ENCODE results near the gene NSUN2.

Gene NSUN2

DNA sequence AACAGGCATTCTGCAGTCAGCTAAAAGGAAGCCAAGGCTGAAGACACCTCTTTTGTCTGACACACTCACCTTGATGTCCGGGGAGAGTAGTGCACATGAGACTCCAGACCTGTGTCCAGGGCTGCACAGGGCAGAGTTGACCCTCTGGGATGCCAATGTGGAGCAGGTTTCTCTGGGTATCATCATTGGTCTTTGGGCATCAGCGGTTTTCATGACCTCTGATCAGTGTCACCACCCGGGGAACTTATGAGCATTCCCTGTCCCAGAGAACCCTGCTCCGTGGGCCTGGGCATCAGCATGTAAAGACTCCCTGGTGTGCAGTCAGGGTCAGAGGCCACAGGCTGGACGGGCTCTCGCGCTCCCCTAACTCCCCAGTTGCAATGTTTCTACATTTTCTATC is 80.2 kb downstream of the NSUN2 start:
- no peak for ATAC-seq
- peaks cover 6% of the 10 kb centered on the region for H3K4me1 Mint-ChIP-seq
- H3K27ac Mint-ChIP-seq = no peak overlapping the region
- no peaks in the 10 kb centered on the region for H3K36me3 Mint-ChIP-seq
- H3K4me3 Mint-ChIP-seq = no peak overlapping the region
- H3K27me3 Mint-ChIP-seq = peaks cover 53% of the 10 kb centered on the region
- H3K9me3 Mint-ChIP-seq = peaks cover 5% of the 10 kb centered on the region

DNA sequence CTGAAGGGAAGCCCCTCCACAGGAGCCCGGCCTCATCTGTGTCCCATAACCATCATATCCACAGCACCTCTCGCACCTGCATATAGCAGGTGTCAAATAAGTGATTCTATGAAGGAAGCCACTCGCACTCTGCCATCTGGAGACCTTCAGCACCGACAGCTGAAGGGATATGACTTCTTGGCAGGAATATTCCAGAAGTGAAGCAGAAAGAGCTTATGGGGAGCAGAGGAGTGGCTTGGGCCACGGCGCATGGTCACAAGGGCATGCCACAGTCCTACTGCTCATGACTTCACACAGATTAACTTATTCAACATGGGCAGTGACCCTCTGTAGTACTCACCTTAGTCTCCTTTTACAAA is 80.9 kb downstream of the NSUN2 start:
- Mint-ChIP-seq H3K27ac (no peak overlapping the region), H3K27me3 (peaks cover 57% of the 10 kb centered on the region), H3K4me3 (no peak overlapping the region), H3K36me3 (no peaks in the 10 kb centered on the region), H3K9me3 (peaks cover 5% of the 10 kb centered on the region), H3K4me1 (peaks cover 6% of the 10 kb centered on the region)
- ATAC-seq = no peak

DNA sequence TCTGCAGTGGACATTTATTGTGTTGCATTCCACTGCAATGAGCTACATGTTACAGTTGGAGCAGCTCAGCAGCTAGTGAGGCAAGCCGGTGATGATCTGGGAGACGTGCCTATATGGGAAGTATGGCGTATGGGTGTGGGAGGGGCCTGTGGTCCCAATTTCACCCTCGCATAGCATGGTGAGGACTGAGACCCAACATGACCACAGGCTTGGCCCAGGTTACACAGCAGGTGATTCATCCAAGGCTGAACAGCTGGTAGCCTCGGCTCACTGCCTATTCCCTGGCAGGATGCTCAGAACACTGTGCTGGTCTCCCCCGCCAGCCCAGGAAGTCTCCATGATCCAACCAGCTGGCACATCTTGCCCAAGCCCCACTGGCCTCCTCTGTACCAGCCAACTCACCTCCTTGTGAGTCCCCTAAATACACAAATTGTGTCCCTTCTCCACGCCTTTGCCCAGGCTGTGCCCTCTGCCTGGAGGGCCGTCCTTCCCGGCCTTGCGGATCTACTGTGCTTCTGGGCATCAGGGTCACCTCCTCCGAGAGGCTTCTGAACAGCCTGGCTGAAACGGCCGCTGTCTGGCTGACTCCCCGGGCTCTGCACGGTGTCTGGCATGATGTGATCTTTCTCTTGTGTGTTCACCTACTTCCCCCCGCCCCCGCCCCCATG is 81.4 kb downstream of the NSUN2 start:
- no peaks in the 10 kb centered on the region for H3K36me3 Mint-ChIP-seq
- peaks cover 57% of the 10 kb centered on the region for H3K27me3 Mint-ChIP-seq
- H3K4me3 Mint-ChIP-seq = no peak overlapping the region
- ATAC-seq = no peak
- H3K27ac Mint-ChIP-seq = no peak overlapping the region
- peaks cover 6% of the 10 kb centered on the region for H3K4me1 Mint-ChIP-seq
- H3K9me3 Mint-ChIP-seq = peaks cover 5% of the 10 kb centered on the region

DNA sequence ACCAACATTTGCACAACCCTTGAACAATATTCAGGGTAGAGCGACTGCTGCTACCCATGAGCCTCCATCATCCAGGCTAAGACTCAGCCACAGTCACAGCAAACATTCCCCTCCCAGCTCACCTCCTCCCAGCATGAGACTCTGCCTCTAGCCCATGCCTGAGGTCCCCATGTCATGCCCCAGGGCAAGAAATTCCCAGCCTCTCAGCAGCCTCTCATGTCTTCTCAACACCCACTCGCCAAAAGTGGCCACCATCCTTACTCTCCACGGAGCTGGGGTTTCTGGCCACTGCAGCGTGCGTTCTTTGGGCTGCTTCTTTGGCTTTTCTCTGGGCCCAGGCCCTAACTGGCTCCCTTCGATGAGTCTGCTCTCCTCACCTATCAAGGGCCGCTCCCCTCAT is 82.2 kb downstream of the NSUN2 start:
- Mint-ChIP-seq H3K27ac (no peak overlapping the region), H3K27me3 (peaks cover 54% of the 10 kb centered on the region), H3K36me3 (no peaks in the 10 kb centered on the region), H3K4me3 (no peak overlapping the region), H3K4me1 (peaks cover 6% of the 10 kb centered on the region), H3K9me3 (peaks cover 5% of the 10 kb centered on the region)
- no peak for ATAC-seq
